Loucy (cell line): Measurements from ENCODE around the gene NHS.

Source experiments
- CTCF ChIP-seq: fragments of 200-600 bp; sonication (generic); conservative IDR thresholded peaks from 2 replicates; pipeline ENCODE4 v1.5.1; 2014; ENCODE audit warnings: mild to moderate bottlenecking, antibody characterized with exemption, low read length
- EZH2phosphoT487 ChIP-seq: fragments of 200-600 bp; IDR thresholded peaks from 2 replicates; pipeline ENCODE4 v1.6.1; 2018; ENCODE audit warnings: antibody characterized with exemption, mild to moderate bottlenecking, moderate library complexity, borderline replicate concordance

DNA sequence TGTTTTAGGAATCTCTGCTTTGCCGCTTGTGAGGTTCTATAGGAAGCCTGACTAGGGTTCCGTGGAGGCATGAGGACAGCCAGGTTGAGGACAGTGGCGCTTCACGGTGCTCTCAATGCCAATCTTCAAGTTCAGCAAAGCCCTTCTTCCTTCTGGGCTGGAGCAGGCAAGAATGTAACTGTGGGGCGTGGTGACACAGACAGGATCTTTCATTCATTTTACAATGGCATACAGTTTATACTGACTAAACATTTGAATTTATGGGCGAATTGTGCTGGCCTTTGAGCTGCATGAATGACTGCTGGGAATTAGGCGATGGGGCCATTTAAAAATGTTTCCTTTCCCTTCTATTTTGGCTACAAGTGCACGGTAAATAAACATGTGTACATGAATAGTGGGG lies 2.9 kb upstream of the NHS start:
- TF ChIP-seq CTCF, result no peak
- no peak for TF ChIP-seq EZH2phosphoT487
